ENCODE data around the gene ARAP3.
A peak's percentile ranks its signal among the peaks of the same experiment; 100 is the strongest.

The ARAP3 gene

DNA sequence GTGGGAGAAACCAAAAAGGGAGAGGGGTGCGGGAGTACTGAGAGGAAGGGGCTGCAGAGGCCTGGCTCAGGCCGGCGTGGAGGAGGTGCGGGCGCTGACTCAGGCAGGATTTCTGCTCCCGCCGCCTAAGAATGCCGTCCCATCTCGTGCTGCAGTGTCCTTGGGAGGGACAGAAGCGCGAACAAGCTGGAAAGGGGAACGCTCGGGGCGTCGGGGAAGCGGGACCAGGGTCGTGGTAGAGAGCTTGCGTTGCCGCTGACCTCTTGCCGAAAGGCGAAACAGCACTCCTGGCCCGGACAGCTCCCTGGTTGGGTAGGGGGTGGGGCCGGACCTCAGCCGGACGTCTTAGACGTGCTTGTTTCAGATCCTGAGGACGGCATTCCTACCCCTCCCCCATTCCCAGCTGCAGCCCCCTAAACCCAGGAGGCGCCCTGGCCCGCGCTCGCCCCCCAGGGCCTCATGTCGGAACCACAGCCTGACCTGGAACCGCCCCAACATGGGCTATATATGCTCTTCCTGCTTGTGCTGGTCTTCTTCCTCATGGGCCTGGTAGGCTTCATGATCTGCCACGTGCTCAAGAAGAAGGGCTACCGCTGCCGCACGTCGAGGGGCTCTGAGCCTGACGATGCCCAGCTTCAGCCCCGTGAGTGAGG lies 44.1 kb downstream of the ARAP3 start:
- TF ChIP-seq PAX5 (IDR thresholded peaks at IDR 0.05; ENCODE audit: insufficient read depth, low read length, severe bottlenecking) (no peak), SPI1 (IDR thresholded peaks at IDR 0.05; ENCODE audit: low read depth, low read length) (no peak), POLR2A (IDR thresholded peaks at IDR 0.05; ENCODE audit: low read depth, low read length) (no peak), TAF1 (IDR thresholded peaks at IDR 0.05; ENCODE audit: low read depth, low read length) (no peak), POLR2AphosphoS5 (IDR thresholded peaks at IDR 0.05; ENCODE audit: low read depth, low read length) (0 out of 2 replicates have a peak, but pooled peaks have one; percentile 21), POU2F2 (IDR thresholded peaks at IDR 0.05; ENCODE audit: low read depth, low read length) (no peak; the same call in 1 of the 2 replicates)
- FAIRE-seq (peak; percentile 61), DNase-seq (ENCODE audit: insufficient read length, low spot score) (peak; percentile 59)

DNA sequence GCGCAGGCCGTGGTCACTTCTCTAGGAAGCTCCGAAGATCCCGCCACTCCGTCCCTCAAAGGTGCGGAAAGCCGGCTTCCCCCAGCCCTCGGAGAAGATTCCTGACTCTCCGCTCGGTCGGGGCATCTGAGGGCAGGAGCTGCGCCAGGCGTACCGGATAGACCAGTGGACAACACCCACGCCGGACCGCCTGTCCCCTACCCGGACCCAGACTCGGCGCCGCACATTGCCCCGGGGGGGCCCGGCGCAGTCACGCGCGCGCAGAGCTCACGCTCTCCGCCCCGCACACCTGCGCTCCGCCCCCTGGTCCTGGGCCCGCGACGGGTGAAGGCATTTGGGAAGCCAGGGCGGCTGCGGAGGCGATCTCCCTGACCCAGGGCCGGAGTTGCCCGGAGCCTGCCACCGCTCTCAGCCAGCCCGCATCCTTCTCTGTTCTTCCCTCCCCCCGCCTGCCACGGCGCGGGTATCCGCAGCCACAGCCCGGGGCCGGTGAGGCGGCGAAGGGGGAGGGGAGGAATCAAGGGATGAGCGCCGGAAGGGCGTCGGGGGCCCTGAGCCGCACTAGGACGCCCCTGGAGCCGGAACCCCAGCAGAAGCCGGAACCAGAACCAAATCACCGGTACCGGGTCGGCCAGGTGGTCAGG lies 44.8 kb downstream of the ARAP3 start:
- DNase-seq (ENCODE audit: insufficient read length, low spot score) (peak; percentile 49), FAIRE-seq (peak; percentile 47)
- TF ChIP-seq PAX5 (IDR thresholded peaks at IDR 0.05; ENCODE audit: insufficient read depth, low read length, severe bottlenecking) (no peak), SPI1 (IDR thresholded peaks at IDR 0.05; ENCODE audit: low read depth, low read length) (no peak), POLR2AphosphoS5 (IDR thresholded peaks at IDR 0.05; ENCODE audit: low read depth, low read length) (no peak), POU2F2 (IDR thresholded peaks at IDR 0.05; ENCODE audit: low read depth, low read length) (no peak), POLR2A (IDR thresholded peaks at IDR 0.05; ENCODE audit: low read depth, low read length) (no peak), TAF1 (IDR thresholded peaks at IDR 0.05; ENCODE audit: low read depth, low read length) (no peak)

DNA sequence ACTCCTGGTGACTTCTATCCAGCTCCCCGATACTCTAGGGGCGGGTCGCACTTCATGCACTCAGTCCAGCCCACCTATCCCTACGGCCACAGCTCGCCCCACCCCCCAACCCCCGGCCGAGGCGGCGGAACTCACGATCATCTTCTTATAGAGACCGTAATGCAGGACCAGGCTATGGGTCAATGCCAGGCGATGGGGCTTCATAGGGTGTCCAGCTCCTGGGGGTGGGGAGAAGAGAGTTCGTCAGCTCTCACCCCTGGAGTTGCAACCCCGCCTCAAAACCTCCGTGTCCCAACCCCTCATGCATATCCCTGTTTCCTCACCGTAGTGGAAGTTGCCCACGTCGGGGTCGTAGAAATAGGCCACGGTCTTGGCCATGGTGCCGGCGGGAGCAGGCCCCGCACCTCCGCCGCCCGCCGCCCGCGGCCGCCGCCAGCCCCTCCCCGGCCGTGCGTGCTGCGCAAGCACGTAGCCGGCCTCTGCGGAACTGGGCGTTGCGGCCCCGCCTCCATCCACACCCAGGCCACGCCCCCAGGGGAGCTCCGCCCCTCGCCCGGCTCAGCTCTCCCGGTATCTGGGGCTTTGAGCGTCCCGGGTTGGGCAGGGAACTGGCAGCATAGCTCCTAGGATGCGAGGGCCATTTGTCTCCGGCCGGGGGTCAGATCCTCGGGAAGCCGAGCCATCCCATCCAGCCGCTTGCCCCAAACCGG lies 45.5 kb downstream of the ARAP3 start, which contains the start of the genes HDAC3 and RELL2:
TSS of gene HDAC3 (minus strand) at position 437 of the 710 bp plus-strand sequence. CDS start at position 378, 59 bp downstream.
TSS of gene RELL2 (plus strand) at position 585 of the 710 bp plus-strand sequence. CDS start 1,229 bp downstream, outside the sequence.
- TF ChIP-seq POU2F2 (IDR thresholded peaks at IDR 0.05; ENCODE audit: low read depth, low read length) (no peak), SPI1 (IDR thresholded peaks at IDR 0.05; ENCODE audit: low read depth, low read length) (peak; percentile 32; the same call in 1 of the 2 replicates)
- DNase-seq (ENCODE audit: insufficient read length, low spot score) = peak; percentile 90
- FAIRE-seq = peak; percentile 97

DNA sequence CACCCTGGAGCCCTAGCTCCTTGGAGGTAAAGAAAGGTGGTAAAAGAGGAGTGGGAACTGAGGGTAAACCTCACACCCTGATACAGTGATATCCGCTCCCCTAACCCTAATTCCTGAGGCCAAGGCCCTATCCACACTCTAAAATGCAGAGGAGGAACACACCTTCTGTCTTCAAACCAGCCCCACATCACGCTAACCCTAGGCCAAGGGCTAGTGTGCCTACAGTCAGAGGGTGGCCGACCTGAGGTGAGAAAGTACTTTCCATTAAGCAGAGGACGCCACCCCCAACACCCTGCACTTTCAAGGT lies 46.0 kb downstream of the ARAP3 start:
- FAIRE-seq (peak; percentile 20), DNase-seq (ENCODE audit: insufficient read length, low spot score) (no peak)
- no peak for TF ChIP-seq TAF1 (IDR thresholded peaks at IDR 0.05; ENCODE audit: low read depth, low read length)
- no peak for TF ChIP-seq PAX5 (IDR thresholded peaks at IDR 0.05; ENCODE audit: insufficient read depth, low read length, severe bottlenecking)
- no peak for TF ChIP-seq SPI1 (IDR thresholded peaks at IDR 0.05; ENCODE audit: low read depth, low read length)
- TF ChIP-seq POU2F2 (IDR thresholded peaks at IDR 0.05; ENCODE audit: low read depth, low read length) = no peak
- TF ChIP-seq POLR2A (IDR thresholded peaks at IDR 0.05; ENCODE audit: low read depth, low read length) = no peak
- 0 out of 2 replicates have a peak, but pooled peaks have one; percentile 20 for TF ChIP-seq POLR2AphosphoS5 (IDR thresholded peaks at IDR 0.05; ENCODE audit: low read depth, low read length)

DNA sequence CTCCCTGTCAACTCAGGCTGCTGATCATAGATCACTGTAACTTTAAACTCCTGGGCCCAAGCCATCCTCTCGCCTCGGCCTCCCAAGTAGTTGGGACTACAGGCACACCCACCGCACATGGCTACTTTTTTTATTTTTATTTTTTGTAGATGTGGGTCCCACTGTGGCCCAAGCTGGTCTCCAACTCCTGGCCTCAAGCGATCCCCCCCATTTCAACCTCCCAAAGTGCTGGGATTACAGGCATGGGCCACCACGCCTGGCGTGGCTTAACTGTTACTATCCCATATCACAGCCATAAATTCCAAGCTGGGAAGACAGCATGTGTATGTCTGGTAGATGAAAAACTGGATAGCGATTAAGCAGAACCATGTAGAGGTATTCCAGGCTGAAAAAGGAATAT lies 46.4 kb downstream of the ARAP3 start:
- DNase-seq (ENCODE audit: insufficient read length, low spot score) = no peak
- TF ChIP-seq POU2F2 (IDR thresholded peaks at IDR 0.05; ENCODE audit: low read depth, low read length) (no peak), TAF1 (IDR thresholded peaks at IDR 0.05; ENCODE audit: low read depth, low read length) (no peak), SPI1 (IDR thresholded peaks at IDR 0.05; ENCODE audit: low read depth, low read length) (no peak)
- FAIRE-seq = no peak

DNA sequence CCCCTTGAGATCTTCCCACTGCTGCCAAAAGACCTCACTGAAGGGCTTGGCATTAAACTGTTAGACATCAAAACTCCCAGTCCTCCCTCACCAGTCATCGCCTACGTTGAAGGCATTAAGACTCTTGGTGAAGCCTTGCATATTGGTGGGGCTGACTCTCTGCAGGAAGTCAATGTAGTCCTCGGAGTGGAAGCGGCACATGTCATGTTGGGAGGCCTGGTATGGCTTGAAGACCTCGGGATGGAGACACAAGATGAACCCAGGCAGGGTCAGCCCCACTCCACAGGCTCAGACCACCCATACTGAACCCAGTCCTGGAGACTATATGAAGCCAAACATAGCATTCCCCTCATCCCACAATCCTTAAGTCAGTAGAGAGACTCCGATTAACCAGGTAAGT lies 47.3 kb downstream of the ARAP3 start:
- no peak for FAIRE-seq
- DNase-seq (ENCODE audit: insufficient read length, low spot score) = no peak
- TF ChIP-seq POLR2AphosphoS5 (IDR thresholded peaks at IDR 0.05; ENCODE audit: low read depth, low read length) (no peak), SPI1 (IDR thresholded peaks at IDR 0.05; ENCODE audit: low read depth, low read length) (no peak), PAX5 (IDR thresholded peaks at IDR 0.05; ENCODE audit: insufficient read depth, low read length, severe bottlenecking) (no peak), POLR2A (IDR thresholded peaks at IDR 0.05; ENCODE audit: low read depth, low read length) (no peak), TAF1 (IDR thresholded peaks at IDR 0.05; ENCODE audit: low read depth, low read length) (no peak), POU2F2 (IDR thresholded peaks at IDR 0.05; ENCODE audit: low read depth, low read length) (no peak)

DNA sequence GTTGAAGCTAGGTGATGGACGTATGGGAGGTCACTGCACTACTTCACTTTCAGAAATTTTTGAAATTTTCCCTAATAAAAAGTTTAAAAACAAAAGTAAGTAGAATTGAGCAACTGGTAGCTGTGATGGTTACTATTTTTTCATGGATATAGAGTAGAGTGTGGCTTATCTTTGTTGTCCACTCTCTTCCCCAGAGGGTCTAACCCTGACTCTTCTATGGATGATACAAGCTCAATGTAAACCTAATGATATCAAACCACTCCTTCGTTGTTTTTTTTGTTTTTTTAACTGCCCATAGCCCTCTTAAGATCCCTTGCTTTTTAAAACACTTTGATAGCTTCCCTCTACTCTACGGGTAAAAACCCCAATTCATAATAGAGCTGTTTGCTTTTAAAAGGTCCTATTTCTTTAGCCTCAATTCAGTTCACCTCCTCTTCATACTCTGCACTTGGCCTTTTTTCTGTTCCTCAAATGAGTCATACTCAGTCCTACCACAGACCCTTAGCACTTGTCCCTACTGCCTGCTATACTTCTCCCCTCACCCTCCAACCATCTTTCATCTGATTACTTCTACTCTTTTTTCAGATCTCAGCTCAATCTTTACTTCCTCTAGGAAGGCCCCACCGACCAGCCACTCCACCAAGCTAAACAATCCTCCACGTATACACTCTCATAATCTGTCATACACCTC lies 48.0 kb downstream of the ARAP3 start:
- peak; percentile 88 for TF ChIP-seq SPI1 (IDR thresholded peaks at IDR 0.05; ENCODE audit: low read depth, low read length)
- no peak for TF ChIP-seq POLR2A (IDR thresholded peaks at IDR 0.05; ENCODE audit: low read depth, low read length)
- no peak for DNase-seq (ENCODE audit: insufficient read length, low spot score)
- peak; percentile 71 for FAIRE-seq

DNA sequence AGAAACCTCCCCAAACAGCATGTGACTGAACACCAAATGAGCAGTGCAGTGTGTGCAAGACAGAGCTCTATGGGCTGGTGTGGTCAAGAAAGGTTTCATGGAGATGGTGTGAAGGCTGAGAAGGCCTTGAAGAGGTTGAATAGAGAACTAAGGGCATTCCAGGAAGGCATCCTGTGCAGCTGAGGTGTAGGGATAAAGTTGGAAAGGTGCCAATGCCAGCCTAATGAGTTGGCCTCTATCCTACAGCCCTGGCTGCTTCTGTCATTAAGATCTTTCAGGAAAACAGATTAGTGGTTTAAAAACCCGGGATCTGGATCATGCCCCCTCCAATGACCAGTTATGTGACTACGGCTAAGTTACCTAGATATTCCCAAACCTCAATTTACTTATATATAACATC lies 49.4 kb downstream of the ARAP3 start:
- FAIRE-seq (no peak), DNase-seq (ENCODE audit: insufficient read length, low spot score) (no peak)
- TF ChIP-seq TAF1 (IDR thresholded peaks at IDR 0.05; ENCODE audit: low read depth, low read length) (no peak), POLR2AphosphoS5 (IDR thresholded peaks at IDR 0.05; ENCODE audit: low read depth, low read length) (no peak), SPI1 (IDR thresholded peaks at IDR 0.05; ENCODE audit: low read depth, low read length) (no peak), POLR2A (IDR thresholded peaks at IDR 0.05; ENCODE audit: low read depth, low read length) (no peak)

DNA sequence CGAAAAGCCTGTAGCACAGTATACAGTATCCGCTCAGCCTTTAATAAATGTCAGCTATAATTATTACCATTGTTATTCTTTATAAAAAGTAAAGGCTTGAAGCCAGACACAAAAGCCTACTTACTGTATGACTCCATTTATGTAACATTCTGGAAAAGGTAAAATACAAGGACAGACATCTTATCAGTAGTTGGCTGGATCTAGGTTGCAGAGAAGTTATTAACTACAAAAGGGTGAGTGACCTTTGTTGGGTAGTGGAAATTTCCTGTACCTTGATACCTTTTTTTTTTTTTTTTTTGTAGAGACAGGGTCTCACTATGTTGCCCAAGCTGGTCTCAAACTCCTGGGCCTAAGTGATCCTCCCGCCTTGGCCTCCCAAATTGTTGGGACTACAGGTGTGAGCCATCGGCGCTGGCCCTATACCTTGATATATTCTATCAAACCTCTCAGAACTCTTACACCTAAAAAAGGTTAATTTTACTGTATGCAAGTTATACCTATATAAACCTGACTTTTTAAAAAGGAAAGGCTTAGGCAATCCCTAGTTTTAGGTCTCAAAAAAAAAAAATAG lies 51.4 kb downstream of the ARAP3 start:
- no peak for TF ChIP-seq TAF1 (IDR thresholded peaks at IDR 0.05; ENCODE audit: low read depth, low read length)
- TF ChIP-seq POLR2AphosphoS5 (IDR thresholded peaks at IDR 0.05; ENCODE audit: low read depth, low read length) = no peak
- no peak for TF ChIP-seq SPI1 (IDR thresholded peaks at IDR 0.05; ENCODE audit: low read depth, low read length)
- no peak for TF ChIP-seq POLR2A (IDR thresholded peaks at IDR 0.05; ENCODE audit: low read depth, low read length)
- TF ChIP-seq PAX5 (IDR thresholded peaks at IDR 0.05; ENCODE audit: insufficient read depth, low read length, severe bottlenecking) = no peak
- TF ChIP-seq POU2F2 (IDR thresholded peaks at IDR 0.05; ENCODE audit: low read depth, low read length) = no peak
- FAIRE-seq (no peak), DNase-seq (ENCODE audit: insufficient read length, low spot score) (no peak)
